Peyer's patch (tissue), 4 donors: Measurements from ENCODE around the gene PPP1R14C. TPM values are rescaled to one million over a fixed set of nuclear protein-coding genes. Genes with fewer than 3 reads are reported as not detected.
A peak's percentile ranks its signal among the peaks of the same experiment; 100 is the strongest.
"Not testable (repeated sequence)": the region's sequence is repeated elsewhere in the genome, so short reads cannot be mapped to it uniquely, and the experiment has no call there.

Experiments
- DNase-seq, 3 donors: peaks; one replicate each; pipeline ENCODE4 v3.0.0-alpha.2; 2017 to 2019
- H3K27ac ChIP-seq, 4 donors: fragments of 200-600 bp; sonication (generic); one replicate each; pipeline ENCODE4 v1.5.1; 2016 to 2019
- H3K27me3 ChIP-seq, 2 donors: fragments of 200-600 bp; sonication (generic); one replicate each; pipeline ENCODE4 v1.5.1; 2019
- H3K36me3 ChIP-seq, 3 donors: fragments of 200-600 bp; sonication (generic); one replicate each; pipeline ENCODE4 v1.5.1; 2016 to 2019
- H3K4me1 ChIP-seq, 4 donors: fragments of 200-600 bp; sonication (generic); one replicate each; pipeline ENCODE4 v1.5.1; 2016 to 2019
- H3K4me3 ChIP-seq, 4 donors: fragments of 200-600 bp; sonication (generic); 1 replicate in 3 of 4; 2 replicates in 1 of 4; pipeline ENCODE4 v1.5.1; 2016 to 2019; ENCODE audit warnings: mild to moderate bottlenecking in 1 of 4
- H3K9me3 ChIP-seq, 4 donors: fragments of 200-600 bp; sonication (generic); one replicate each; pipeline ENCODE4 v1.5.1; 2016 to 2019; ENCODE audit warnings: mild to moderate bottlenecking in 1 of 4
- POLR2A ChIP-seq, 2 donors: fragments of 450-650 bp; IDR thresholded peaks; one replicate each; pipeline ENCODE4 v1.5.1; 2017; ENCODE audit warnings: antibody characterized with exemption in 2 of 2, mild to moderate bottlenecking in 2 of 2, moderate library complexity in 2 of 2
- total RNA-seq, 4 donors: library from RNA; depleted of rRNA; stranded (reverse); fragments of >200 nt; gene quantifications; one replicate each; pipeline ENCODE4 v1.1.0, GENCODE V29; 2016
- TF ChIP-seq, protein P1 (sequence below), 6 experiments: fragments of 450-650 bp in 4 of 6; fragments of 200-600 bp in 2 of 6; sonication (generic) in 1 of 6; IDR thresholded peaks; one replicate each; pipeline ENCODE4 v1.5.1; 2017 to 2019; ENCODE audit warnings: antibody characterized with exemption in 6 of 6, mild to moderate bottlenecking in 3 of 6, moderate library complexity in 1 of 6

Gene PPP1R14C
- total RNA-seq, 4 donors from 2014 or later = 4.4 to 21.2 (median 10.2) TPM

DNA sequence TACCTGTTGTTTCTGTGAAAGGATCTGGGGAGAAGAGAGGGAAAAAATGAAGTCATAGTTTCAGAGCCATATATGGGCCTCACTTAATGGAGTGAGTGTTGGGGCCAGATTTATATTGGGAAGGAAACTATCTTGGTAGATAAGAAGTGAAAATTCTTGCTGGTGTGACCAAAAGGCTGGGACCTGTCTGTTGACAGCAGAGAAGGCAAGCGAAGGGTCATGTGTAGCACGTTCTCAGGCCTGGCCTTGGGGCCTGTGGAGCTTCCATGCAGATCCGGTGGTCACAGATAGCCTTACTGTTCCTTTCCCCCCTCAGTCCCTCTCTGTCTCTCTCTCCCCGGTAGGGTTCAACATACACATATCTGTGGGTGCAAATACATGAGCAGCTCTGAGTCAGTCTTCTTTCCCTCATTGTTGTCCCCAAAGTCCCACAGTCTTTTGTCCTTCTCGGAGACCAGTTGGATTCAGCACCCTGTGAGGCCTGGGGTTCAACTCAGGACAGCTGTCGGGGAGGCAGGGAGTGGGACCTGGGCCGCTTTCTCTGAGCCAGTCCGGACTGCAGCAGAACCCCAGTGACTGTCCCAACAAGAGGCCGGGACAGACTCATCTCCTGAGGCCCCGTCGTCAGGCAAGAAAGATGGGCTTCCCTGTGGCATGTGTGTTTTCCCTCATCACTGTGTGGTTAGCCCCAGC lies 34.6 kb downstream of the PPP1R14C start:
- peak in 1 of 3 donors; percentile 54 for DNase-seq
- Histone ChIP-seq H3K9me3 (no peaks in the 10 kb centered on the region), H3K27me3 (no peaks in the 10 kb centered on the region), H3K4me3 (no peak overlapping the region), H3K4me1 (peaks cover 0 to 34% (median 2%) of the 10 kb centered on the region in 4 donors), H3K36me3 (no peaks in the 10 kb centered on the region), H3K27ac (peak overlapping the region in 3 of 4 donors; percentile 55 to 87 (median 74))
- TF ChIP-seq POLR2A (IDR thresholded peaks at IDR 0.05) = no peak
- TF ChIP-seq, protein P1, sequence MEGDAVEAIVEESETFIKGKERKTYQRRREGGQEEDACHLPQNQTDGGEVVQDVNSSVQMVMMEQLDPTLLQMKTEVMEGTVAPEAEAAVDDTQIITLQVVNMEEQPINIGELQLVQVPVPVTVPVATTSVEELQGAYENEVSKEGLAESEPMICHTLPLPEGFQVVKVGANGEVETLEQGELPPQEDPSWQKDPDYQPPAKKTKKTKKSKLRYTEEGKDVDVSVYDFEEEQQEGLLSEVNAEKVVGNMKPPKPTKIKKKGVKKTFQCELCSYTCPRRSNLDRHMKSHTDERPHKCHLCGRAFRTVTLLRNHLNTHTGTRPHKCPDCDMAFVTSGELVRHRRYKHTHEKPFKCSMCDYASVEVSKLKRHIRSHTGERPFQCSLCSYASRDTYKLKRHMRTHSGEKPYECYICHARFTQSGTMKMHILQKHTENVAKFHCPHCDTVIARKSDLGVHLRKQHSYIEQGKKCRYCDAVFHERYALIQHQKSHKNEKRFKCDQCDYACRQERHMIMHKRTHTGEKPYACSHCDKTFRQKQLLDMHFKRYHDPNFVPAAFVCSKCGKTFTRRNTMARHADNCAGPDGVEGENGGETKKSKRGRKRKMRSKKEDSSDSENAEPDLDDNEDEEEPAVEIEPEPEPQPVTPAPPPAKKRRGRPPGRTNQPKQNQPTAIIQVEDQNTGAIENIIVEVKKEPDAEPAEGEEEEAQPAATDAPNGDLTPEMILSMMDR (IDR thresholded peaks at IDR 0.05) = peak in 2 of 6 experiments; percentile 3 to 5

GRCh38 chr6:150177952-150178520 lies 35.2 kb downstream of the PPP1R14C start:
- Histone ChIP-seq H3K27ac (peak overlapping the region in 1 of 4 donors; percentile 87), H3K27me3 (no peaks in the 10 kb centered on the region), H3K9me3 (no peaks in the 10 kb centered on the region), H3K4me3 (no peak overlapping the region), H3K4me1 (peaks cover 0 to 34% (median 2%) of the 10 kb centered on the region in 4 donors), H3K36me3 (no peaks in the 10 kb centered on the region)
- TF ChIP-seq, protein P1 (IDR thresholded peaks at IDR 0.05) = peak in 1 of 6 experiments; percentile 5
- TF ChIP-seq POLR2A (IDR thresholded peaks at IDR 0.05) = peak in 1 of 2 donors; percentile 44
- peak in 2 of 3 donors; percentile 67 to 70 for DNase-seq

DNA sequence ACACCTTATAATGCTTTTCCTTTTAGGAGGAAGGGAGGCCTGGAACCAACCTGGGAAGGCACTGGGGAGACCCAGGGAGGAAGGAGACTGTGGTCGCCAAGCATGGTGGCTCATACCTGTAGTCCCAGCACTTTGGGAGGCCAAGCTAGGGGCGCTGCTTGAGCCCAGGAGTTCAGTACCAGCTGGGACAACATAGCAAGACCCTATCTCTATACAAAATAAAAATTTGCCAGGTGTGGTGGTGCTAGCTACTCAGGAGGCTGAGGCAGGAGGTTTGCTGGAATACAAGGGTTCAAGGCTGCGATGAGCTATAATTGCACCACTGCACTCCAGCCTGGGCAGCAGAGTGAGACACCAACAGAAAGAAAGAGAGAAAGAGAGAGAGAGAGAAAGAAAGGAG lies 36.2 kb downstream of the PPP1R14C start:
- H3K27me3 ChIP-seq = no peaks in the 10 kb centered on the region
- H3K9me3 ChIP-seq = no peaks in the 10 kb centered on the region
- no peak for DNase-seq
- peaks cover 0 to 34% (median 3%) of the 10 kb centered on the region in 4 donors for H3K4me1 ChIP-seq
- H3K36me3 ChIP-seq = no peaks in the 10 kb centered on the region
- H3K4me3 ChIP-seq = no peak overlapping the region
- H3K27ac ChIP-seq = no peak overlapping the region
- TF ChIP-seq POLR2A (IDR thresholded peaks at IDR 0.05) = no peak
- TF ChIP-seq, protein P1 (IDR thresholded peaks at IDR 0.05) = no peak

- H3K36me3 ChIP-seq, DNase-seq, H3K9me3 ChIP-seq, H3K4me3 ChIP-seq, H3K27me3 ChIP-seq, H3K27ac ChIP-seq: not testable (repeated sequence)
- peaks cover 0 to 37% (median 6%) of the 10 kb centered on the region in 4 donors for H3K4me1 ChIP-seq
These were observed 37.1 kb downstream of the PPP1R14C start for GRCh38 chr6:150179907-150180424.

DNA sequence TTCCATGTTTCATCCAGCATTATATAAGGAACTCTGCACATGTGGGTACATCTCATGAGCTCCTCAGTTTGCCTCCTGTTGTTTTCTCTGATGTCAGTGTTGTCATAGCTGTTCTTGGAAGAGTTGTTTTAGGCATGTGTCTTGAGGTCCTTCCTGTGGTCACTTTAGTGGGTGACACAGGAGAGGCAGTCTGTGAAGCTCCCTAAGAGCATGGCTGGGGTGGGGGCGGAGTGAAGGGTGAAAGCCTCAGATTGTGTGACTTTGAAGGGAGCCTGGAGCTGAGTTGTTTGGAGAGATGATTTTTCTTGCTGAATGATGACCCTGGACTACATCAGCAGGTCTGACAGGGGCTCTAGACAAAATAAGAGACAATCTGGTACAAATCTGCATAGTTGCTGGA lies 37.7 kb downstream of the PPP1R14C start:
- Histone ChIP-seq H3K27me3 (no peaks in the 10 kb centered on the region), H3K27ac (no peak overlapping the region), H3K36me3 (no peaks in the 10 kb centered on the region), H3K4me1 (peaks cover 0 to 37% (median 7%) of the 10 kb centered on the region in 4 donors), H3K4me3 (no peak overlapping the region), H3K9me3 (no peaks in the 10 kb centered on the region)
- TF ChIP-seq, protein P1 (IDR thresholded peaks at IDR 0.05) = no peak
- TF ChIP-seq POLR2A (IDR thresholded peaks at IDR 0.05) = no peak
- no peak for DNase-seq

DNA sequence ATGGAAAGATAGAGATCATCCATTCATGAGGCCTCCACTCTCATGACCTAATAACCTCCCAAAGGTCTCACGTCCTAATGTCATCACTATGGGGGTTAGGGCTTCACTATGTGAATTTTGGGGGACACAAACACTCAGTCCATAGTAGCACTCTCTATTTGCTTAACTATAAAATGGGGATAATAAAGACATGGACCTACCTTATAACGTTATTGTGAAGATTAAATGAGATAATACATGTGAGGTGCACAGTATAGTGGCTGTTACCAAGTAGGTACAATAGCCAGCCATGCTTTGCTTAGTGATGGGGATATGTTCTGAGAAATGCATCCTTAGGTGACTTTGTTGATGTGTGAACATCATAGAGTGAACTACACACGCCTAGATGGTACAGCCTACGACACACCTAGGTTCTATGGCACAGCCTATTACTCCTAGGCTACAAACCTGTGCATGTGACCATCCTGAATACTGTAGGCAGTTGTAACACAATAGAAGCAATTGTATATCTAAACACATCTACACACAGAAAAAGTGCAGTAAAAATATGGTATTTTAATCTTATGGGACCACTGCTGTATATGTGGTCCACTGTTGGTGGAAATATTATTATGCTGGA lies 39.7 kb downstream of the PPP1R14C start:
- H3K9me3 ChIP-seq = no peaks in the 10 kb centered on the region
- no peaks in the 10 kb centered on the region for H3K27me3 ChIP-seq
- H3K36me3 ChIP-seq = no peaks in the 10 kb centered on the region
- no peak overlapping the region for H3K27ac ChIP-seq
- DNase-seq = no peak
- no peak overlapping the region for H3K4me3 ChIP-seq
- no peak for TF ChIP-seq POLR2A (IDR thresholded peaks at IDR 0.05)
- TF ChIP-seq, protein P1 (IDR thresholded peaks at IDR 0.05) = no peak
- H3K4me1 ChIP-seq = peaks cover 0 to 19% (median 7%) of the 10 kb centered on the region in 4 donors
